IPS-15b (cell line): Measurements from ENCODE around the gene CAMKK2.
A peak's percentile ranks its signal among the peaks of the same experiment; 100 is the strongest.
"Not testable (repeated sequence)": the region's sequence is repeated elsewhere in the genome, so short reads cannot be mapped to it uniquely, and the experiment has no call there.

Source experiments
- H3K27me3 ChIP-seq: one replicate; pipeline ENCODE4 v1.6.1; 2013; ENCODE audit warnings: low read length; ENCODE audit not compliant: control insufficient read depth, insufficient read depth
- H3K36me3 ChIP-seq: one replicate; pipeline ENCODE4 v1.6.1; 2013; ENCODE audit warnings: low read length; ENCODE audit not compliant: control insufficient read depth, insufficient read depth
- H3K4me1 ChIP-seq: one replicate; pipeline ENCODE4 v1.6.1; 2013; ENCODE audit warnings: mild to moderate bottlenecking, low read length; ENCODE audit not compliant: control insufficient read depth, insufficient read depth
- H3K4me3 ChIP-seq: one replicate; pipeline ENCODE4 v1.5.1; 2013; ENCODE audit warnings: low read depth, low read length
- H3K9ac ChIP-seq: one replicate; pipeline ENCODE4 v1.6.1; 2013; ENCODE audit warnings: low read depth, mild to moderate bottlenecking, low read length
- H3K9me3 ChIP-seq: one replicate; pipeline ENCODE4 v1.6.1; 2013; ENCODE audit warnings: mild to moderate bottlenecking, low read length; ENCODE audit not compliant: control insufficient read depth, insufficient read depth

Gene CAMKK2

DNA sequence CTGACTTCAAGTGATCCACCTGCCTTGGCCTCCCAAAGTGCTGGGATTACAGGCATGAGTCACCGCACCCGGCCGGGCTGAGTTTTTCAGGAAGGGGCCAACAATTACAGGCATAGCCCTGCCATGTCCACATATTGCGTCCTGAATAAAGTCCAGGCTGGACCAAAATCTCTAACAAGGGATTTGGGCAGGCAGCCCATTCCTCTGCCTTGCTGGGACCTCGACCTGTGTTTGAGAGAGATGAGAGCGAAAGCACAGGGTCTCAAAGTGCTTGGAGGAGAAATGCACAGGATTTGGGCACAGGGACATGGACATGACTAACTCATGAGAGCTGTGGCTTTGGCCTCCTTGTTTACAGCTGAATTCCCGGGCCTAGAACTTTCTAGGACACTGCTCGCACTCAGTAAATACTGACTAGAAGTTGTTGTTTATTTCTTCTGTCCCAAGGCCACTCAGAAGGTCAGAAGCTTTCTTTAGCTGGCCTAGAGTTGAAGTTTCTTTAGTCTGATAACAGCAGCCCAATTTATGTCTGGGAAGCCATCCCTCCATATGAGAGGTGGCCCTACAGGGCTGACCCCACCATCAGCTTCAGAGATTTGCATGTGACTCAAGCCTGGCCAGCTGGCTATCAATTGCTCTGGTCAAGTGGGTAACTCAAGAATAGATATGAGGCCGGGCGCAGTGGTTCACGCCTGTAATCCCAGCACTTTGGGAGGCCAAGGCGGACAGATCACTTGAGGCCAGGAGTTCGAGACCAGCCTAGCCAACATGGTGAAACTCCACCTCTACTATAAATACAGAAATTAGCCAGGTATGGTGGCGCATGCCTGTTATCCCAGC lies 11.7 kb downstream of the CAMKK2 start:
- peaks cover 13% of the 10 kb centered on the region for H3K4me1 ChIP-seq
- H3K9ac ChIP-seq = no peak overlapping the region
- no peaks in the 10 kb centered on the region for H3K27me3 ChIP-seq
- no peaks in the 10 kb centered on the region for H3K36me3 ChIP-seq
- H3K4me3 ChIP-seq = no peak overlapping the region
- no peaks in the 10 kb centered on the region for H3K9me3 ChIP-seq

GRCh38 chr12:121283841-121284240 lies 12.7 kb downstream of the CAMKK2 start:
- no peak overlapping the region for H3K4me3 ChIP-seq
- H3K27me3 ChIP-seq = no peaks in the 10 kb centered on the region
- no peak overlapping the region for H3K9ac ChIP-seq
- H3K4me1 ChIP-seq = peaks cover 11% of the 10 kb centered on the region
- H3K36me3 ChIP-seq = no peaks in the 10 kb centered on the region
- no peaks in the 10 kb centered on the region for H3K9me3 ChIP-seq

DNA sequence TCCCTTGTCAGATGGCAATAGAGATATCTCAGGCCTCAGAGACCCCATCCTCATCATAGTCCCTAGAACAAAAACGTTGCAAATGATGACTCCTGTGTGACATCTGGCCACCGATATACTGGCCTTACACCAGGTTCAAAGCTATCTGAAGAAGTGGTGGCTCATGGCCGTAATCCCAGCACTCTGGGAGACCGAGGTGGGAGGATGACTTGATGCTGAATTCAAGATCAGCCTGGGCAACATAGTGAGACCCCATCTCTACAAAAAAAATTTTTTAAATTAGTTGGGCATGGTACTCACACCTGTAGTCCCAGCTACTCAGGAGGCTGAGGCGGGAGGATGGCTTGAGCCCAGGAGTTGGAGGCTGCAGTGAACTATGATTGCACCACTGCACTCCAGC lies 13.1 kb downstream of the CAMKK2 start:
- Histone ChIP-seq H3K36me3 (peaks cover 2% of the 10 kb centered on the region), H3K9ac (no peak overlapping the region)

DNA sequence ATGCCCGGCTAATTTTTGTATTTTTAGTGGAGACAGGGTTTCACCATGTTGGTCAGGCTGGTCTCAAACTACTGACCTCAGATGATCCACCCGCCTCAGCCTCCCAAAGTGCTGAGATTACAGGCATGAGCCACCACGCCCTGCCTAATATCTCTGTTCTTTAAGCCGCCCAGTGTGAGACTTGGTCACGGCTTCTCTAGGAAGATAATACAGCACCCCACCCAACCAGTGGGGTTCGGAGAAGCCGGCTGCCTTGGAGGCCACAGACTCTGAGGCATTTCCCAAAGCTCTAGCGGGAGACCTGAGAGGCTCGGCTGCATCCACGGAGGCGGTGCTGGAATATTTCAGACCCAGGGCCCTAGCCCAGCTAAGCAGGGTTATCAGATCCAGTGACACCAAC lies 13.6 kb downstream of the CAMKK2 start:
- not testable (repeated sequence) for H3K4me1 ChIP-seq, H3K9me3 ChIP-seq, H3K9ac ChIP-seq, H3K36me3 ChIP-seq, H3K27me3 ChIP-seq, H3K4me3 ChIP-seq

More for the DNA sequence above, 13.1 kb downstream of the CAMKK2 start:
- Histone ChIP-seq H3K4me1 (peaks cover 11% of the 10 kb centered on the region), H3K27me3 (no peaks in the 10 kb centered on the region), H3K9me3 (no peaks in the 10 kb centered on the region), H3K4me3 (no peak overlapping the region)

DNA sequence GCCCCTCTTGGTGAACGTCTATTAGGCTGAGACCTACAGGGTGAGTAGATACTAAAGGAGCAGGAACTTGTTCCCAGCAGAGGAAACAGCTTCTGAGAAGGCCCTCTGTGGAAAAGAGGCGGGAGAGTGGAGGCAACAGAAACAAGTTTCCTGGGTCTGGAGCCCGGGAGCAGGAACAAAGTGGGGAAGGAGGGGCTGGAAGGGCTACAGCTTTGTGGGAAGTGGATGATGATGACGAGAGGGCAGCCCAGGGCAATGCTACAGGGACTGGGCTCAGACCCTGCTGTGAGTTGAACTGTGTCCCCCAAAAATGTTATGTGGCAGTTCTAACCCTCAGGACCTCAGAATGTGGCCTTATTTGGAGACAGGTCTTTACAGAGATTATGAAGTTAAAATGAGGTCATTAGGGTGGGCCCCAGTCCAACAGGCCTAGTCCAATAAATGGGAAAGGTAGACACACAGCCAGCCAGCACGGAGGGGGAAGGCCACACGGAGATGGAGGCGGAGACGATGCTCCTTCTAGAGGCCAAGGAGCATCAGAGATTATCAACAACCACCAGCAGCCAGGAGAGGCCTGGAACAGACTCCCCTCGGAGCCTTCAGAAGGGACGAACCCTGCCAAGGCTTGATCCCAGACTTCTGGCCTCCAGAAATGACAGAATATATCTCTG lies 14.3 kb downstream of the CAMKK2 start:
- Histone ChIP-seq H3K4me1 (peaks cover 7% of the 10 kb centered on the region), H3K4me3 (no peak overlapping the region), H3K27me3 (no peaks in the 10 kb centered on the region), H3K9ac (no peak overlapping the region), H3K36me3 (peaks cover 5% of the 10 kb centered on the region), H3K9me3 (no peaks in the 10 kb centered on the region)

- not testable (repeated sequence) for H3K27me3 ChIP-seq, H3K36me3 ChIP-seq, H3K9ac ChIP-seq, H3K4me1 ChIP-seq, H3K4me3 ChIP-seq, H3K9me3 ChIP-seq
Observed at GRCh38 chr12:121281116-121281515, 15.4 kb downstream of the CAMKK2 start.

GRCh38 chr12:121280531-121280930 lies 16.0 kb downstream of the CAMKK2 start:
- not testable (repeated sequence) for H3K27me3 ChIP-seq, H3K36me3 ChIP-seq, H3K9me3 ChIP-seq, H3K4me3 ChIP-seq, H3K4me1 ChIP-seq, H3K9ac ChIP-seq

- H3K36me3 ChIP-seq = peaks cover 5% of the 10 kb centered on the region
- H3K9ac ChIP-seq = peak overlapping the region; percentile 54
- H3K9me3 ChIP-seq = no peaks in the 10 kb centered on the region
- H3K27me3 ChIP-seq = no peaks in the 10 kb centered on the region
- peaks cover 7% of the 10 kb centered on the region for H3K4me1 ChIP-seq
- no peak overlapping the region for H3K4me3 ChIP-seq
Observed at GRCh38 chr12:121279507-121279915, 17.0 kb downstream of the CAMKK2 start.

- no peaks in the 10 kb centered on the region for H3K9me3 ChIP-seq
- H3K9ac ChIP-seq = no peak overlapping the region
- no peak overlapping the region for H3K4me3 ChIP-seq
- H3K36me3 ChIP-seq = peaks cover 9% of the 10 kb centered on the region
- H3K27me3 ChIP-seq = no peaks in the 10 kb centered on the region
- peaks cover 7% of the 10 kb centered on the region for H3K4me1 ChIP-seq
Observed at GRCh38 chr12:121279071-121279375, 17.5 kb downstream of the CAMKK2 start.

DNA sequence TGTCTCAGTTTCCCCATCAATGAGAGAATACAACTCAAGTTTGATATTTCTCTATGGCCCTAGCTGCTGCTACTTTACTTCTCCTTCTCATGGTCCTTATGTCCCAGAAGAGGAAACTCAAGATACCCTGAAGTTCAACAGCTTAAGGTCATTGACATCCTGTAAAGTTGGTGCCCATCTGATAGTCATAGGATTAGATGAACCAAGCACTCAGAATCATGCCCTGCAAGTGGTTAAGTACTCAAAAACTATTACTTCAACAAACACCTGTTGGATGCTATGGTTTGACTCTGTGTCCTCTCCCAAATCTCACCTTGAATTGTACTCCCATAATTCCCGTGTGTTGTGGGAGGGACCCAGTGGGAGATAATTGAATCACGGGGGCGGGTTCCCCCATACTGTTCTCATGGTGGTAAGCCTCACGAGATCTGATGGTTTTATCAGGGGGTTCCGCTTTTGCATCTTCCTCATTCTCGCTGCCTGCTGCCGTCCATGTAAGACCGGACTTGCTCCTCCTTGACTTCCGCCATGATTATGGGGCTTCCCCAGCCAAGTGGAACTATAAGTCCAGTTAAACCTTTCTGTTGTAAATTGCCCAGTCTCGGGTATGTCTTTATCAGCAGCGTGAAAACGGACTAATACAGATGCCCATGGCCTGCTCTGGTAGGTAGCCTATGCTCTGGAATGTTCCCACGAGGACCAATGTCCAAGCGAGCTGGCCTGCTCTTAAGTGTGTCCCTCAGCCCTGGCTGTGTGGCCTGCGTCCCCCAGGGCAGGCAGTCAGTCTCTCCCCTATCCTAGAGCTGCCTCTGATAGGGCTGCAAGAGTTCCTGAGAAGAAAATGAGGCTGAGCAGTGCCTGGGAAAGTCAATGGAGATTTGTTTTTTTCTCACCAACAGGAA lies 18.1 kb downstream of the CAMKK2 start:
- Histone ChIP-seq H3K9ac (no peak overlapping the region), H3K27me3 (no peaks in the 10 kb centered on the region), H3K4me3 (no peak overlapping the region), H3K4me1 (peaks cover 7% of the 10 kb centered on the region), H3K9me3 (no peaks in the 10 kb centered on the region), H3K36me3 (peaks cover 9% of the 10 kb centered on the region)

- Histone ChIP-seq H3K9me3 (no peaks in the 10 kb centered on the region), H3K4me3 (no peak overlapping the region)
Observed at GRCh38 chr12:121277374-121277759, 19.1 kb downstream of the CAMKK2 start.

More at GRCh38 chr12:121277374-121277759, 19.1 kb downstream of the CAMKK2 start:
- Histone ChIP-seq H3K4me1 (peaks cover 7% of the 10 kb centered on the region), H3K9ac (no peak overlapping the region), H3K27me3 (no peaks in the 10 kb centered on the region), H3K36me3 (peaks cover 13% of the 10 kb centered on the region)
